EL (cell line): ENCODE results near the gene FAM110D.
A peak's percentile ranks its signal among the peaks of the same experiment; 100 is the strongest.

ENCODE experiments used
- DNase-seq: peaks from one replicate; pipeline ENCODE4 v3.0.0-alpha.2; 2016

The FAM110D gene

GRCh38 chr1:26190373-26190987, 31.6 kb downstream of the FAM110D start, which contains the start of gene CATSPER4:
CATSPER4 (plus strand) TSS chr1:26190602; CDS start chr1:26190628, 26 bp downstream.
- DNase-seq = peak; percentile 49

- DNase-seq = no peak
Observed at GRCh38 chr1:26191739-26192138, 32.9 kb downstream of the FAM110D start.

GRCh38 chr1:26195805-26196204, 36.9 kb downstream of the FAM110D start:
- DNase-seq = no peak

GRCh38 chr1:26197301-26197700, 38.4 kb downstream of the FAM110D start:
- DNase-seq = no peak

- no peak for DNase-seq
Observed at GRCh38 chr1:26197813-26198212, 38.9 kb downstream of the FAM110D start.

GRCh38 chr1:26200413-26200812, 41.5 kb downstream of the FAM110D start:
- no peak for DNase-seq

- DNase-seq = no peak
Observed at GRCh38 chr1:26203642-26204318, 44.9 kb downstream of the FAM110D start.

- DNase-seq = no peak
Observed at GRCh38 chr1:26210147-26210870, 51.4 kb downstream of the FAM110D start.

GRCh38 chr1:26212726-26213125, 53.8 kb downstream of the FAM110D start:
- no peak for DNase-seq

GRCh38 chr1:26213335-26213905, 54.5 kb downstream of the FAM110D start:
- DNase-seq = no peak
